GM21526 (cell line): Measurements from ENCODE around the gene CATSPER2.
A peak's percentile ranks its signal among the peaks of the same experiment; 100 is the strongest.
"Not testable (repeated sequence)": the region's sequence is repeated elsewhere in the genome, so short reads cannot be mapped to it uniquely, and the experiment has no call there.

Experiments
- ATAC-seq: cut with Tn5 transposase; IDR thresholded peaks from one replicate; pipeline ENCODE4 v1.9.1; 2021; ENCODE audit warnings: moderate library complexity; ENCODE audit not compliant: unreplicated experiment, low FRiP score

CATSPER2 gene

DNA sequence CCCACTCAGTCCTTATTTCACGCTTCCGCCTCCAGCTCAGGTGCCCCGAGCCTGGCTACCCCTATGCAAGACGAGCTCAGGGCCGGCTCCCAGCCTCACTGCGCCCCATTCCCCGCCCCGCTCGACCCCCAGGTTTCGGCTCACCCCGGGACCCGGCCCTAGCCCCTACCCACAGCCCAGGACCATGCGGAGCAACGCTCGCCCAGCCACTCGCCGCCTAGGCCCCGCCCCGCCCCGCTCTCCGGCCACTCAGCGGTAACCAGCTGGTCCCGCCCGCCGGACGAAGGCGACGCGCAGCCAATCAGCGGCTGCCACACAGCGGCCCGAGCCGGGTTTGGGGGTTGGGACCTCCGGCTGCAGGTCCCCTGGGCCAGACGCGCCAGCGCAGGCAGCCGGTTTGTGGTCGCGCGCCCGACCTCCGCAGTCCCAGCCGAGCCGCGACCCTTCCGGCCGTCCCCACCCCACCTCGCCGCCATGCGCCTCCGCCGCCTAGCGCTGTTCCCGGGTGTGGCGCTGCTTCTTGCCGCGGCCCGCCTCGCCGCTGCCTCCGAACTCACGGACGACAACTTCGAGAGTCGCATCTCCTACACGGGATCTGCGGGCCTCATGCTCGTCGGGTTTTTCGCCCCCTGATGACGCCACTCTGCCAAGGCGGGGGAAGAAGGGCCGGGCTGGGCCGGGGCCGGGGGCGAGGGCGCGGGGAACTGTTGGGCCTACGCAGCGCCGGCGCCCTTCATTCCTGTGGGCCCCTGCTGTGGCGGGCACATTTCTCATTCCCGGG is at the start of gene CATSPER2:
Gene CATSPER2 (minus strand): TSS at position 196 of the 781 bp plus-strand sequence. CDS start 783 bp downstream, outside the sequence.
- no peak for ATAC-seq

GRCh38 chr15:43693148-43694022 is 44.7 kb upstream of the CATSPER2 start, which contains the start of gene CKMT1A:
Gene CKMT1A (plus strand): TSS chr15:43693859. CDS start chr15:43694051, 192 bp downstream.
- not testable (repeated sequence) for ATAC-seq

GRCh38 chr15:43692679-43693078 is 44.0 kb upstream of the CATSPER2 start:
- ATAC-seq = not testable (repeated sequence)

GRCh38 chr15:43689604-43690301 is 41.1 kb upstream of the CATSPER2 start:
- ATAC-seq = peak; percentile 93

DNA sequence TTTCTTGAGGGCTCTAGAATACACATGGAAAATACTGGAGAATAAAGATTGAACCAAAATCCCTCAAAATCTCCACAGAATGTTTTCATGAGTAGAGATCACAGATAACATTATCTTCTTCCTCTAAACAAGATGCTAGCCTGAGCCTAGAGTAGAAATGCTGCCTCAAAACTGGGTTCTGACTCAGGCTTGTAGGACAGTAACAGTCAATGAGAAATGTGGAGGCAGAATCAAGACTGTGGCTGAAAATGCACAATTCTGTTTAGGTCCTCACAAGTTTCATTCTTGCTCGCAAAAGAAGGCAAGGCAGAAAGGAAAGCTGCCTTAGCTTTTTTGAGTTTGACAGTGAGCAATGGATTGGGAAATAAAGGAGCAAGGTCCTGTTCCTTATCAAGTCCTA is 25.5 kb upstream of the CATSPER2 start:
- ATAC-seq = not testable (repeated sequence)

GRCh38 chr15:43666177-43666576 is 17.5 kb upstream of the CATSPER2 start:
- not testable (repeated sequence) for ATAC-seq

GRCh38 chr15:43663333-43663732 is 14.7 kb upstream of the CATSPER2 start:
- ATAC-seq = not testable (repeated sequence)

GRCh38 chr15:43662293-43662692 is 13.6 kb upstream of the CATSPER2 start:
- ATAC-seq = not testable (repeated sequence)

GRCh38 chr15:43659727-43660126 is 11.1 kb upstream of the CATSPER2 start:
- ATAC-seq = not testable (repeated sequence)

DNA sequence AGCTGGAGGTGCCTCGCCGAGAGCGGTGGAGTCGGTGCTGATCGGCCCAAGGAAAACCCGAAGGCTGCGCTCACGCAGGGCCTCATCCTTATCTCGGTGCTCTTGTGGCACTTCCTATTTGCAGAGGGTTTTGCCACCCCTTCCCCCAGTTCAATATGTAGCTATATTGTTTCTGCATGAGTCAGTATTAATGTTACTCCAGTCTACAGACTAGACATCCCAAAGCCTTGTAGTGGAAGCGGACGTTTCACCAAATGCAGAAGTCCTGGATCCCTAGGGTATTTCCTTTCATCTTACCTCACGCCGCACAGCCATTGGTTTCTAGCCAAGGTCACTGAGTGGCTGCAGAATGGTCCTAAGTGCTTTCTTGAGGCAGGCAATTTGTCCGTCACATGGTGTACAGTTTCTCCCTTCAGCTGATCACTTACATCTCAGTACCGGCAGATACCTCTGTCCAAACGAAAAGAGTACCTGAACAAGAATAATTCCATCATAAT is 834 bp upstream of the CATSPER2 start:
- not testable (repeated sequence) for ATAC-seq

- not testable (repeated sequence) for ATAC-seq
Observed at GRCh38 chr15:43638464-43639204, 10.0 kb downstream of the CATSPER2 start.

DNA sequence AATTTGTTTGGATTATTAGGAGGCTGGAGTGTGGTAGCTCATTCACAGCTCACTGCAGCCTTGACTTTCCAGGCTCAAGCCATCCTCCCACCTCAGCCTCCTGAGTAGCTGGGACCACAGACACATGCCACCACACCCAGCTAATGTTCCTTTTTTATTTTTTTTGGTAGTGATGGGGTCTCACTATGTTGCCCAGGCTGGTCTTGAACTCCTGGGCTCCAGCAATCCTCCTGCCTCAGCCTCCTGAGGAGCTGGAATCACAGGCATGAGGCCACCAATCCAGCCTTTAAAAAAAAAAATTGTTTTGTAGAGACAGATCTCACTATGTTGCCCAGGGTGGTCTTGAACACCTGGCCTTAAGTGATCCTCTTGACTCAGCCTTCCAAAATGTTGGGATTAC is 21.7 kb downstream of the CATSPER2 start:
- not testable (repeated sequence) for ATAC-seq

- ATAC-seq = no peak
Observed at GRCh38 chr15:43625106-43625505, 23.5 kb downstream of the CATSPER2 start.

GRCh38 chr15:43622068-43622799 is 26.4 kb downstream of the CATSPER2 start:
- not testable (repeated sequence) for ATAC-seq

- ATAC-seq = not testable (repeated sequence)
Observed at GRCh38 chr15:43618700-43619099, 29.9 kb downstream of the CATSPER2 start, which contains the start of gene STRC. Gene STRC (minus strand): TSS chr15:43618800. CDS start chr15:43618722, 78 bp downstream.

DNA sequence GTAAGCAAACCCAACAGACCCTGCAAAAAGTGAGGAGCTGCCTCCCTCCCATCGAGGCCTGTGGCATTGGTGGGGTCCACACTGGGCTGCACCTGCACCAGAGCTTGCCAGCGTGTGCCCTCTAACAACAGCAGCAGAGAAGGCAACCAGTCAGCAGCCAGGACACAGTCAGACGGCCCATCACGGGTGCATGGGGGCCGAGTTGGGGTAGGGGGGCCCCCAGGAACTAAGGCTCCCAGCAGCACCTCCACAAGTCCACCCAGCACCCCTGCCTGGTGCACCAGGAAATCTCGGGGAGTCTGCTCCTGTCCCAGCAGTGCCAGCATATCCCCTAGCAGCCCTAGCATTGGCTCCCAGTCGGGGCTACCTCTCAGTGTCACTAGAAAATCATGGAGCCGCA is 30.9 kb downstream of the CATSPER2 start:
- ATAC-seq = not testable (repeated sequence)

GRCh38 chr15:43602233-43602632 is 46.4 kb downstream of the CATSPER2 start:
- ATAC-seq = not testable (repeated sequence)

DNA sequence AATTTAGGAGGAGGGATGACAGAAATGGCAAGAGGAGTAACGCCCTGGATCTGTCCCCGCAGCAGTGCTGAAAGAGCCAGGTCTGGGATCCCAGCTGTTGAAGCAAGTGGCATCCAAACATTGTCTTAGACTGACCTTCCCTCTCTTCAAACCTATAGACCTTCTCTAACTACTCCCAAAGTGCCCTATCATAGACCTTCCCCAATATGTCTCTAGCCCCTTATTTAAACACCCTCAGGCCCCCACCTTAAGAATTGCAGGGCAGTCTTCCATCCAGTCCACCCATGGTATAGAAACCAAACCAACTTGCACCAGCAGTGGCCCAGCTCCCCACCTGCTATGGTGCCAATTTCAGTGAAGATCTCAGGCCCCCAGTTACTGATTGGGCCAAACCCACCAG is 48.4 kb downstream of the CATSPER2 start:
- ATAC-seq = not testable (repeated sequence)

DNA sequence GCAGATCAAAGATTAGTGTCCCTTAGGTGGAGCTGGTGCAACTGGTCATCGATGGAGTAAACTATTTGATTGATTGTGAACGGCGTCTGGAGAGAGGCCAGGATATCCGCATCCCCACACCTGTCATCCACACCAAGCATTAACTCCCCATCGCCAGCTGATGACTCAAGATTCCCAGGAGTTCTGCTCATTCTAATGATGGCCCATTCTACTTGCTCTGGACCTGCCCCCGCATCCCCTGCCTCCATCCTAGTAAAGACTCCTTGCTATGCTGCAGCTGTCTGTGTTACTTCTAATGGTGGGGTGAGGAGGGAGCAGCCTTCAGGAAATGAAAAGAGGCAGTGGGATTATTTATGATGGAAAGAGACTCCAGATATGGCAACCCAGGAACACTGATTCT is 49.5 kb downstream of the CATSPER2 start:
- not testable (repeated sequence) for ATAC-seq
